WERI-Rb-1 (cell line): ENCODE measurements around the gene STIMATE.

ENCODE experiments used
- DNase-seq: peaks from one replicate; pipeline ENCODE4 v3.0.0-alpha.2; 2020
- H3K27ac ChIP-seq: fragments of 250-450 bp; sonication (Bioruptor Pico); 2 replicates; pipeline ENCODE4 v1.5.1; 2020; ENCODE audit warnings: mild to moderate bottlenecking, moderate library complexity
- H3K27me3 ChIP-seq: fragments of 250-450 bp; sonication (Bioruptor Pico); 2 replicates; pipeline ENCODE4 v1.5.1; 2021; ENCODE audit warnings: mild to moderate bottlenecking, low read depth, moderate library complexity; ENCODE audit not compliant: insufficient read depth, severe bottlenecking
- H3K36me3 ChIP-seq: fragments of 250-450 bp; sonication (Bioruptor Pico); 2 replicates; pipeline ENCODE4 v1.5.1; 2020; ENCODE audit warnings: mild to moderate bottlenecking, moderate library complexity
- H3K4me3 ChIP-seq: 2 replicates; pipeline ENCODE4 v1.5.1; 2011; ENCODE audit warnings: low read depth, mild to moderate bottlenecking, control low read depth, low read length
- H3K9me3 ChIP-seq: fragments of 250-450 bp; sonication (Bioruptor Pico); 2 replicates; pipeline ENCODE4 v1.5.1; 2021; ENCODE audit warnings: mild to moderate bottlenecking, moderate library complexity; ENCODE audit not compliant: severe bottlenecking
- TF ChIP-seq, protein P1 (sequence below): IDR thresholded peaks from 2 replicates; pipeline ENCODE4 v1.5.1; 2011; ENCODE audit warnings: low read depth, mild to moderate bottlenecking, control low read depth, inconsistent platforms, low read length

Gene STIMATE

DNA sequence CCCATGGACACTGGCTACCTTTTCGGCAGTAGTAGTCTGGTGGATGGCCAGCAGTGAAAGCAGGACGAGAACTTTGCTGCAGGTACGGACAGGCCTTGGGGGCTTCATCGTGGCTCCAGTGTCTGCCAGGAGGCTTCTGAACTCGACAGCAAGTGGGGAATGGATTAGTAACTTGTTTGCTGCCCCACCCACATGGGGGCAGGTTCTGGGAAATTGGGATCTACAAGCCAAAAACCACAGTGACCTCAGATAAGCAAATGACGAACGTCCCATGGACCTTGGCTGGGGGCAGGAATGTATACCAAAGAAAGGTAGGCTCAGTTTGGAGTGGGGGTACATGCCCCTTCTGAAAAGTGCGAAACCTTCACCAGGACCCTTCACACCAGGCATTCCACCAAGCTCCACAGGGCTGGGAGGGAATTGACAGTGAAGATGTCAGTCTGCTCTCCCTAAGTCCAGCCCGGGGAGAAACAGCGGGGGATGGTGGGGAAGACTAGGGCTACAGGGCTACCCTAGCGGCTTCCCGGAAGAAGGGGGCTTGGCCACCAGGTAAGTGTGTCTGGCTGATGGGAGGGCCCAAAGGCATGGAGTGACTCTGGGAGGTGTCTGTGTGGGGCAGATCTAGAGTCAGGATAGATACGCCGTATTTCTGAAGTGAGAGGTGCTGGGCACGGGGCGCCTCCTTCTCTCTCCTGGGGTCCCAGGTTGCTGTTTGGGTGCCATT, 66.7 kb downstream of the STIMATE start, which contains the start of gene ITIH4:
Gene ITIH4 (minus strand): TSS at position 138 of the 724 bp plus-strand sequence. CDS start 30 bp downstream, at position 108.
- Histone ChIP-seq H3K4me3 (no peak within 1 kb of the TSS), H3K27me3 (no peaks in the 10 kb centered on the region), H3K9me3 (no peaks in the 10 kb centered on the region), H3K27ac (no peak within 1 kb of the TSS), H3K36me3 (no peaks in the 10 kb centered on the region)
- no peak for DNase-seq
- TF ChIP-seq, protein P1, sequence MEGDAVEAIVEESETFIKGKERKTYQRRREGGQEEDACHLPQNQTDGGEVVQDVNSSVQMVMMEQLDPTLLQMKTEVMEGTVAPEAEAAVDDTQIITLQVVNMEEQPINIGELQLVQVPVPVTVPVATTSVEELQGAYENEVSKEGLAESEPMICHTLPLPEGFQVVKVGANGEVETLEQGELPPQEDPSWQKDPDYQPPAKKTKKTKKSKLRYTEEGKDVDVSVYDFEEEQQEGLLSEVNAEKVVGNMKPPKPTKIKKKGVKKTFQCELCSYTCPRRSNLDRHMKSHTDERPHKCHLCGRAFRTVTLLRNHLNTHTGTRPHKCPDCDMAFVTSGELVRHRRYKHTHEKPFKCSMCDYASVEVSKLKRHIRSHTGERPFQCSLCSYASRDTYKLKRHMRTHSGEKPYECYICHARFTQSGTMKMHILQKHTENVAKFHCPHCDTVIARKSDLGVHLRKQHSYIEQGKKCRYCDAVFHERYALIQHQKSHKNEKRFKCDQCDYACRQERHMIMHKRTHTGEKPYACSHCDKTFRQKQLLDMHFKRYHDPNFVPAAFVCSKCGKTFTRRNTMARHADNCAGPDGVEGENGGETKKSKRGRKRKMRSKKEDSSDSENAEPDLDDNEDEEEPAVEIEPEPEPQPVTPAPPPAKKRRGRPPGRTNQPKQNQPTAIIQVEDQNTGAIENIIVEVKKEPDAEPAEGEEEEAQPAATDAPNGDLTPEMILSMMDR, result no peak

DNA sequence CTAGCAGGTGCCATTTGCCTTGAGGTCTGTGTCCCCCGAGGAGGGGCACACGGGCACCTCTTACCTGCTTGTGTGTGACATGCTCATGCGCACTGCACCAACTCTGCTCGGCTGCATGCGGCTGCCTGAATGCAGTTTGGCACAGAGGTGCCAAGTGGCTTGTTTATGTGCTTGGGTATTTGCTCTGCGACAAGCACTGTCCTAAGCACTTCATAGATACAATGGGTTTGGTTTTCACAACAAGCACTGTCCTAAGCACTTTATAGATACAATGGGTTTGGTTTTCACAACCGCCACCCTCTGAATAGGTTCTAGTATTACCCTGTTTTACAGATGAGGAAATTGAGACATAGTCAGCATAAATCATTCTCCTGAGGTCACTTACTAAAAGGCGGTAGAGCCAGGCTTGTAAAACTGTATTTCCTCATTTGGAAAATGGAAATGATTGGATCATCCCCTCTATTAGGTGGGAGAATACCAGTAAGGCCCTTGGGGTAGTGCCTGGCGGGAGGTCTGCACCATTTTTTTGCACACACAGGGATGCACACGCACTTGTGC, 67.4 kb downstream of the STIMATE start:
- DNase-seq, result no peak
- no peaks in the 10 kb centered on the region for H3K9me3 ChIP-seq
- H3K27me3 ChIP-seq, result no peaks in the 10 kb centered on the region
- TF ChIP-seq, protein P1, result no peak
- H3K27ac ChIP-seq, result no peak overlapping the region
- no peaks in the 10 kb centered on the region for H3K36me3 ChIP-seq
- H3K4me3 ChIP-seq, result no peak overlapping the region

DNA sequence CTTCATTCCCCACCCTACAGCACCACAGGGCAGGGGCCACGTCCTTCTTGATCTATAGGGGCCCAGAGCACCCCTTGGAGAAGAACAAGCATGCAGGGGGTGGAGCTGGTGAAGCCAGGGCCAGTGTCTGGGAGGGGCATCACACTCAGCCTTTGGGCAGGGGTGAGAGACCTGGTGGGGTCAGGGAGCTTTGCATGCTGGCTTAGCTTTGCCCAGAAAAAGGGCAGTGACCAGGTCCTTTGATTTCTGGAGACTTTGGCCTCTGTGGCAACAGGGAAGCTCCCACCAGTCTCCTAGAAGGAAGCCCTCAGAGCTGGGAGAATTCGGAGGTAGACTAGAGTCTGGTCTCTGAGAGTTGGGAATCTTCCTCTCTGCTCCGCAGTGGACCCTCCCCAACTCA, 67.9 kb downstream of the STIMATE start:
- H3K36me3 ChIP-seq, result no peaks in the 10 kb centered on the region
- no peaks in the 10 kb centered on the region for H3K27me3 ChIP-seq
- DNase-seq, result no peak
- H3K9me3 ChIP-seq, result no peaks in the 10 kb centered on the region
- H3K27ac ChIP-seq, result no peak overlapping the region
- TF ChIP-seq, protein P1, result no peak
- H3K4me3 ChIP-seq, result no peak overlapping the region

DNA sequence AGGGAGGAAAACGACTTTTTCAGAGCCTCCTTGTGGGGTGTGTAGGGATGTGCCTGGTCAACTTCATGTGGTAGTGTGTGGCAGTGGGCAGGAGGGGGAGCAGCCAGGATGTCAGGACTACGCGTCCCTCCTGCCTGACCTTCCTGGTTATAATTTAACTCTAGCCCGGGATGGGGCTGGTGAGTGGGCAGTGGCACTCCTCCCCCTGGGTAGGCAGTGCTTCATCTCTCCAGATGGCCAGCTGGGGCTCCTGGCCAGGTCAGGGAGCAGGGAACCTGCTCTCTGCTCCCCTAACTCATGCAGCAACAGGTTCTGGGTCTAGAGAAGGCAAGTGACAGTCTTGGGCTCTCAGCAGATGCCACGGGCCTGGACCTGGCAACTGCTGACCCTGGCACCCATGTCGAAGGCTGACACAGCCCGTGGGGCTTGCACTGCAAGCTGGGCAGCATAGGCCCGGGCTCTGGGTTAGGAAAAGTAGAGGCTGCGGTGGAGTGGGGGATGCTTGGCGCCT, 69.4 kb downstream of the STIMATE start:
- no peaks in the 10 kb centered on the region for H3K36me3 ChIP-seq
- H3K4me3 ChIP-seq, result no peak overlapping the region
- no peaks in the 10 kb centered on the region for H3K27me3 ChIP-seq
- no peak overlapping the region for H3K27ac ChIP-seq
- DNase-seq, result no peak
- TF ChIP-seq, protein P1, result peak; percentile 18; the same call in 1 of the 2 replicates
- H3K9me3 ChIP-seq, result no peaks in the 10 kb centered on the region

DNA sequence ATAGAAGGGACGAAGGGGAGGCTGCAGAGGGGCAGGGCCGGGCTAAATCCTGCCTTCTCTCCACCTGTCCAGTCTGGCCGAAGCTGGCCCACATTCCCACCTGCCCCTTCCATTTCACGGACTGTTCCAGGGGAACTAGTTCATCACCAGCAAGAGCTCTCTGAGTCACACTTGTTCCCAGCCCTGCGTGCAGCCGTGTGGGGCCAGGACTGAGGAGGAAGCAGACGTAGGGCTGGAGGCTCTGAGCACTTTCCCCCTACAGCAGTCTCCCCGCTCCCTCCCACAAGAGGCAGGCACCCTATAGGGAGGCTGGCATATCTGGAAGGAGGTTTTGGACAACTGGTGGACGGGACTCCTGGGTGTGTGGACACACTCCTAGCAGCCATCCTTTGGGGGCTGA, 69.9 kb downstream of the STIMATE start:
- H3K27ac ChIP-seq, result no peak overlapping the region
- no peaks in the 10 kb centered on the region for H3K27me3 ChIP-seq
- H3K4me3 ChIP-seq, result no peak overlapping the region
- TF ChIP-seq, protein P1, result no peak
- H3K9me3 ChIP-seq, result no peaks in the 10 kb centered on the region
- H3K36me3 ChIP-seq, result no peaks in the 10 kb centered on the region
- no peak for DNase-seq

DNA sequence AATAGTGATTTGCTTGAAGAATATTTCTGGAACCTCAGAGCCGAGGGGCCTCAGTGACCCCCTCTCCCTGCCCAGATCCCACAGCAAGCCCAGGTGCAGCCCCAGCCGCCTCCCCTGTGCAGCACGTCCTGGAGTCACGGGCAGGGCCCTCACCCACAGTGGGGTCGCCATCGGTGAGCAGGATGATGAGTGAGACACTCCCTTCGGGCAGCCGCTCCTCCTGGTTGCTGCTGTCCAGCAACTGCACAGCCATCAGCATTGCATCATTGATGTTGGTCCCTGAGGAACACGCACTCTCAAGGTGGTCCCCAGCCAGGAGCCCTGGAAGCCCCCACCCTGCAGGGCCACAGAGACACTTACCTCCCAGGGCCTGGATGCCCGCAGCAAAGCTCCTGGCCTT, 73.3 kb downstream of the STIMATE start:
- H3K27ac ChIP-seq, result no peak overlapping the region
- DNase-seq, result no peak
- no peaks in the 10 kb centered on the region for H3K36me3 ChIP-seq
- H3K9me3 ChIP-seq, result no peaks in the 10 kb centered on the region
- H3K27me3 ChIP-seq, result no peaks in the 10 kb centered on the region
- H3K4me3 ChIP-seq, result no peak overlapping the region
- TF ChIP-seq, protein P1, result no peak
